Osteoblast (primary cell): ENCODE results near the gene SERPINA7. TPM values are rescaled to one million over a fixed set of nuclear protein-coding genes. Genes with fewer than 3 reads are reported as not detected.
"Not testable (repeated sequence)": the region's sequence is repeated elsewhere in the genome, so short reads cannot be mapped to it uniquely, and the experiment has no call there.

Experiments used
- DNase-seq: peaks from one replicate; pipeline ENCODE4 v3.0.0; 2011; ENCODE audit warnings: low spot score, mixed read lengths; ENCODE audit not compliant: insufficient read length; ENCODE audit errors: missing footprints
- H2AFZ ChIP-seq: 2 replicates; pipeline ENCODE4 v1.6.0; 2011; ENCODE audit warnings: mild to moderate bottlenecking, low read length
- H3K27ac ChIP-seq: 2 replicates; pipeline ENCODE4 v1.5.1; 2011; ENCODE audit warnings: mild to moderate bottlenecking, low read depth, low read length, moderate library complexity
- H3K27me3 ChIP-seq: 2 replicates; pipeline ENCODE4 v1.6.0; 2012; ENCODE audit warnings: mild to moderate bottlenecking, control low read depth, inconsistent platforms, low read length, moderate library complexity; ENCODE audit not compliant: insufficient read depth
- H3K36me3 ChIP-seq: 2 replicates; pipeline ENCODE4 v1.5.1; 2011; ENCODE audit warnings: mild to moderate bottlenecking, low read length, control low read depth, moderate library complexity; ENCODE audit not compliant: insufficient read depth
- H3K4me1 ChIP-seq: 2 replicates; pipeline ENCODE4 v1.5.1; 2011; ENCODE audit warnings: mild to moderate bottlenecking, low read length, control low read depth, moderate library complexity; ENCODE audit not compliant: insufficient read depth
- H3K4me2 ChIP-seq: 2 replicates; pipeline ENCODE4 v1.6.0; 2011; ENCODE audit warnings: mild to moderate bottlenecking, low read length; ENCODE audit not compliant: insufficient read depth
- H3K4me3 ChIP-seq: fragments of 200-600 bp; sonication (generic); 3 replicates; pipeline ENCODE4 v1.5.1; 2012; ENCODE audit warnings: mild to moderate bottlenecking, low read length, inconsistent platforms; ENCODE audit not compliant: insufficient read depth
- H3K79me2 ChIP-seq: 2 replicates; pipeline ENCODE4 v1.6.0; 2012; ENCODE audit warnings: mild to moderate bottlenecking, low read length, control low read depth, inconsistent platforms; ENCODE audit not compliant: insufficient read depth
- H3K9me3 ChIP-seq: 2 replicates; pipeline ENCODE4 v1.5.1; 2011; ENCODE audit warnings: low read depth, low read length, control low read depth
- H4K20me1 ChIP-seq: 2 replicates; pipeline ENCODE4 v1.6.0; 2012; ENCODE audit warnings: mild to moderate bottlenecking, low read length, control low read depth; ENCODE audit not compliant: insufficient read depth
- CTCF ChIP-seq: IDR thresholded peaks from 2 replicates; pipeline ENCODE4 v1.5.1; 2011; ENCODE audit warnings: mild to moderate bottlenecking, low read depth, low read length, moderate library complexity; ENCODE audit errors: extremely low read depth
- total RNA-seq: library from RNA; depleted of rRNA; stranded (reverse); fragments of >200 nt; gene quantifications from 2 replicates; pipeline ENCODE4 v1.2.3, GENCODE V29; 2012

SERPINA7 gene
- total RNA-seq, 1 donor, result not detected

- no peak overlapping the region for H3K4me2 ChIP-seq
- H3K4me1 ChIP-seq, result no peaks in the 10 kb centered on the region
- no peak overlapping the region for H3K27ac ChIP-seq
- H3K36me3 ChIP-seq, result no peaks in the 10 kb centered on the region
- no peaks in the 10 kb centered on the region for H3K79me2 ChIP-seq
- no peak overlapping the region for H3K4me3 ChIP-seq
- no peak for DNase-seq
- H3K9me3 ChIP-seq, result no peaks in the 10 kb centered on the region
- TF ChIP-seq CTCF, result no peak
- H3K27me3 ChIP-seq, result no peaks in the 10 kb centered on the region
- H4K20me1 ChIP-seq, result no peaks in the 10 kb centered on the region
- H2AFZ ChIP-seq, result no peak overlapping the region
These were observed 38.3 kb downstream of the SERPINA7 start for GRCh38 chrX:106000203-106000602.

GRCh38 chrX:105999294-105999693 lies 39.2 kb downstream of the SERPINA7 start:
- Histone ChIP-seq H3K4me1 (no peaks in the 10 kb centered on the region), H2AFZ (no peak overlapping the region), H3K4me2 (no peak overlapping the region), H3K79me2 (no peaks in the 10 kb centered on the region), H3K27ac (no peak overlapping the region), H3K36me3 (no peaks in the 10 kb centered on the region), H4K20me1 (no peaks in the 10 kb centered on the region), H3K9me3 (no peaks in the 10 kb centered on the region), H3K4me3 (no peak overlapping the region), H3K27me3 (no peaks in the 10 kb centered on the region)
- no peak for DNase-seq
- TF ChIP-seq CTCF, result no peak

DNA sequence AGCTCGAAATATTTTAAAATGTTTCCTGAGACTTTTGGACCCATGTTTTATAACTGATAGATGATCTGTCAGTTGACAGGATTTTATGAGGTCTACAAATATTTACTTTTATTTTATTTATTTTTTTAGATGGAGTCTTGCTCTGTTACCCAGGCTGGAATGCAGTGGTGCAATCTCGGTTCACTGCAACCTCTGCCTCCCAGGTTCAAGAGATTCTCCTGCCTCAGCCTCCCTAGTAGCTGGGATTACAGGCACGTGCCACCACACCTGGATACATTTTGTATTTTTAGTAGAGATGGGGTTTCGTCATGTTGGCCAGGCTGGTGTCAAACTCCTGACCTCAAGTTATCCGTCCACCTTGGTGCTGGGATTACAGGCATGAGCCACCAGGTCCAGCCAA lies 50.0 kb downstream of the SERPINA7 start:
- not testable (repeated sequence) for H3K27me3 ChIP-seq, DNase-seq, H3K4me1 ChIP-seq, H3K36me3 ChIP-seq, H3K79me2 ChIP-seq, H3K4me3 ChIP-seq, H3K9me3 ChIP-seq, H4K20me1 ChIP-seq, H3K4me2 ChIP-seq, H3K27ac ChIP-seq, H2AFZ ChIP-seq

Other genes with a start within 250 kb of the SERPINA7 start
- under 0.01 TPM in 1 of 2 replicates, not detected in the other for gene NRK, start 216.2 kb downstream of the SERPINA7 start, total RNA-seq
- gene PWWP3B, start 129.6 kb upstream of the SERPINA7 start, total RNA-seq, result not detected in 2 replicates